ENCODE measurements around the gene FARSA.
A peak's percentile ranks its signal among the peaks of the same experiment; 100 is the strongest.
"Not testable (repeated sequence)": the region's sequence is repeated elsewhere in the genome, so short reads cannot be mapped to it uniquely, and the experiment has no call there.

FARSA gene

GRCh38 chr19:12937093-12937926 lies 3.8 kb upstream of the FARSA start:
- no peak for DNase-seq (ENCODE audit: low spot score)

GRCh38 chr19:12936582-12936981 lies 3.1 kb upstream of the FARSA start:
- no peak for DNase-seq (ENCODE audit: low spot score)

- DNase-seq (ENCODE audit: low spot score): no peak
These were observed 1.6 kb upstream of the FARSA start for GRCh38 chr19:12935071-12935470.

- DNase-seq (ENCODE audit: low spot score): no peak
These were observed 872 bp downstream of the FARSA start for GRCh38 chr19:12932392-12933286.

GRCh38 chr19:12930002-12930645 lies 3.4 kb downstream of the FARSA start:
- DNase-seq (ENCODE audit: low spot score): no peak

GRCh38 chr19:12924621-12925310 lies 8.7 kb downstream of the FARSA start:
- no peak for DNase-seq (ENCODE audit: low spot score)

GRCh38 chr19:12922959-12923358 lies 10.6 kb downstream of the FARSA start:
- DNase-seq (ENCODE audit: low spot score): no peak

GRCh38 chr19:12921047-12921446 lies 12.5 kb downstream of the FARSA start:
- no peak for DNase-seq (ENCODE audit: low spot score)

- DNase-seq (ENCODE audit: low spot score): no peak
These were observed 15.3 kb downstream of the FARSA start for GRCh38 chr19:12918253-12918652.

GRCh38 chr19:12915860-12916259 lies 17.7 kb downstream of the FARSA start:
- DNase-seq (ENCODE audit: low spot score): not testable (repeated sequence)

GRCh38 chr19:12913851-12914690 lies 19.4 kb downstream of the FARSA start:
- no peak for DNase-seq (ENCODE audit: low spot score)

- DNase-seq (ENCODE audit: low spot score): no peak
These were observed 20.4 kb downstream of the FARSA start for GRCh38 chr19:12913011-12913561.

- DNase-seq (ENCODE audit: low spot score): no peak
These were observed 20.9 kb downstream of the FARSA start for GRCh38 chr19:12912571-12912970.

GRCh38 chr19:12907166-12907565 lies 26.3 kb downstream of the FARSA start:
- no peak for DNase-seq (ENCODE audit: low spot score)

- DNase-seq (ENCODE audit: low spot score): no peak
These were observed 33.5 kb downstream of the FARSA start for GRCh38 chr19:12899891-12900518.

GRCh38 chr19:12896460-12896859 lies 37.1 kb downstream of the FARSA start:
- no peak for DNase-seq (ENCODE audit: low spot score)

GRCh38 chr19:12893582-12893981 lies 39.9 kb downstream of the FARSA start:
- no peak for DNase-seq (ENCODE audit: low spot score)

- no peak for DNase-seq (ENCODE audit: low spot score)
These were observed 41.9 kb downstream of the FARSA start for GRCh38 chr19:12891553-12892021.

- peak; percentile 98 for DNase-seq (ENCODE audit: low spot score)
These were observed 42.5 kb downstream of the FARSA start, which contains the start of gene GCDH for GRCh38 chr19:12890787-12891552. GCDH (plus strand) TSS chr19:12891160; CDS start chr19:12891305, 145 bp downstream.
